H9 (cell line): Measurements from ENCODE around the gene ZNF212. TPM values are rescaled to one million over a fixed set of nuclear protein-coding genes. Genes with fewer than 3 reads are reported as not detected.
A peak's percentile ranks its signal among the peaks of the same experiment; 100 is the strongest.

Experiments used
- DNase-seq: peaks from one replicate; pipeline ENCODE4 v3.0.0-alpha.2; 2017
- H2AFZ ChIP-seq: one replicate; pipeline ENCODE4 v1.6.1; 2013; ENCODE audit warnings: mild to moderate bottlenecking, low read length, control low read depth, moderate library complexity
- H2AK5ac ChIP-seq: 2 replicates; pipeline ENCODE4 v1.6.1; 2013; ENCODE audit warnings: low read length, control low read depth, mixed read lengths; ENCODE audit not compliant: insufficient read length
- H2BK120ac ChIP-seq: one replicate; pipeline ENCODE4 v1.6.1; 2013; ENCODE audit warnings: low read depth, mild to moderate bottlenecking, low read length, control low read depth, inconsistent platforms; ENCODE audit not compliant: poor library complexity, severe bottlenecking
- H2BK12ac ChIP-seq: 2 replicates; pipeline ENCODE4 v1.6.1; 2013; ENCODE audit warnings: low read length, control low read depth, mixed read lengths, low read depth; ENCODE audit not compliant: insufficient read length
- H2BK15ac ChIP-seq: 2 replicates; pipeline ENCODE4 v1.6.1; 2013; ENCODE audit warnings: low read depth, low read length, control low read depth
- H2BK20ac ChIP-seq: one replicate; pipeline ENCODE4 v1.6.1; 2013; ENCODE audit warnings: low read depth, mild to moderate bottlenecking, low read length, control low read depth, inconsistent platforms; ENCODE audit not compliant: poor library complexity, severe bottlenecking
- H2BK5ac ChIP-seq: 2 replicates; pipeline ENCODE4 v1.6.1; 2013; ENCODE audit warnings: low read length, control low read depth, mixed read lengths; ENCODE audit not compliant: insufficient read length
- H3K14ac ChIP-seq: 2 replicates; pipeline ENCODE4 v1.6.1; 2013; ENCODE audit warnings: low read length, control low read depth; ENCODE audit not compliant: insufficient read depth
- H3K18ac ChIP-seq: 2 replicates; pipeline ENCODE4 v1.6.1; 2013; ENCODE audit warnings: low read depth, mild to moderate bottlenecking, mixed read lengths, low read length, control low read depth; ENCODE audit not compliant: insufficient read length
- H3K23ac ChIP-seq: 2 replicates; pipeline ENCODE4 v1.6.1; 2013; ENCODE audit warnings: low read length, control low read depth, mixed read lengths, low read depth; ENCODE audit not compliant: insufficient read length
- H3K23me2 ChIP-seq: 2 replicates; pipeline ENCODE4 v1.6.1; 2013; ENCODE audit warnings: low read depth, mild to moderate bottlenecking, mixed read lengths, low read length, control low read depth; ENCODE audit not compliant: insufficient read length, poor library complexity, severe bottlenecking
- H3K27ac ChIP-seq: 2 replicates; pipeline ENCODE4 v1.5.1; 2013; ENCODE audit warnings: low read length, control low read depth, mixed read lengths, low read depth; ENCODE audit not compliant: insufficient read length
- H3K27me3 ChIP-seq: 2 replicates; pipeline ENCODE4 v1.6.1; 2013; ENCODE audit warnings: low read length, control low read depth, inconsistent platforms; ENCODE audit not compliant: insufficient read depth
- H3K4ac ChIP-seq: 2 replicates; pipeline ENCODE4 v1.6.1; 2013; ENCODE audit warnings: low read depth, mild to moderate bottlenecking, control low read depth, inconsistent platforms, low read length, moderate library complexity
- H3K4me1 ChIP-seq: 2 replicates; pipeline ENCODE4 v1.6.1; 2013; ENCODE audit warnings: low read length, control low read depth, inconsistent platforms; ENCODE audit not compliant: insufficient read depth
- H3K4me2 ChIP-seq: 2 replicates; pipeline ENCODE4 v1.6.1; 2013; ENCODE audit warnings: low read length, control low read depth, mixed read lengths; ENCODE audit not compliant: insufficient read length, insufficient read depth
- H3K56ac ChIP-seq: 2 replicates; pipeline ENCODE4 v1.6.1; 2013; ENCODE audit warnings: low read depth, mild to moderate bottlenecking, mixed read lengths, low read length, control low read depth; ENCODE audit not compliant: insufficient read length
- H3K79me1 ChIP-seq: 2 replicates; pipeline ENCODE4 v1.6.1; 2013; ENCODE audit warnings: low read depth, mild to moderate bottlenecking, moderate library complexity, low read length, control low read depth, inconsistent platforms; ENCODE audit not compliant: insufficient read depth, poor library complexity, severe bottlenecking
- H3K79me2 ChIP-seq: 2 replicates; pipeline ENCODE4 v1.6.1; 2013; ENCODE audit warnings: low read length, control low read depth, inconsistent platforms; ENCODE audit not compliant: insufficient read depth
- H3K9ac ChIP-seq: 2 replicates; pipeline ENCODE4 v1.6.1; 2013; ENCODE audit warnings: low read length, control low read depth, mixed read lengths; ENCODE audit not compliant: insufficient read length; ENCODE audit errors: extremely low read depth
- H3K9me3 ChIP-seq: one replicate; pipeline ENCODE4 v1.6.1; 2013; ENCODE audit warnings: low read depth, low read length, inconsistent platforms; ENCODE audit not compliant: control insufficient read depth
- H3T11ph ChIP-seq: one replicate; pipeline ENCODE4 v1.6.1; 2013; ENCODE audit warnings: mild to moderate bottlenecking, low read length, control low read depth, inconsistent platforms
- H4K20me1 ChIP-seq: one replicate; pipeline ENCODE4 v1.6.1; 2013; ENCODE audit not compliant: control insufficient read depth, insufficient read length, insufficient read depth
- H4K5ac ChIP-seq: 2 replicates; pipeline ENCODE4 v1.6.1; 2013; ENCODE audit warnings: low read depth, mild to moderate bottlenecking, mixed read lengths, low read length, control low read depth; ENCODE audit not compliant: insufficient read length
- H4K8ac ChIP-seq: replicated peaks from 2 replicates; pipeline ENCODE4 v1.6.1; 2013; ENCODE audit warnings: low read length, control low read depth, mixed read lengths, low read depth; ENCODE audit not compliant: insufficient read length
- H4K91ac ChIP-seq: 2 replicates; pipeline ENCODE4 v1.6.1; 2013; ENCODE audit warnings: low read depth, mild to moderate bottlenecking, moderate library complexity, mixed read lengths, low read length, control low read depth; ENCODE audit not compliant: insufficient read length
- H3K27ac Mint-ChIP-seq, 3 experiments: 2 replicates in 2 of 3; 3 replicates in 1 of 3; pipeline ENCODE4 v1.8.0; 2020 to 2021; ENCODE audit warnings: mixed read lengths in 3 of 3, mild to moderate bottlenecking in 1 of 3, moderate library complexity in 1 of 3
- H3K27me3 Mint-ChIP-seq: 2 replicates; pipeline ENCODE4 v1.8.0; 2021; ENCODE audit warnings: low read depth, mild to moderate bottlenecking, moderate library complexity, mixed read lengths
- H3K36me3 Mint-ChIP-seq, 3 experiments: 2 replicates in 2 of 3; 3 replicates in 1 of 3; pipeline ENCODE4 v1.8.0; 2020 to 2021; ENCODE audit warnings: low read depth in 3 of 3, mixed read lengths in 3 of 3; ENCODE audit not compliant: insufficient read depth in 1 of 3
- H3K4me1 Mint-ChIP-seq, 2 experiments: 2 replicates each; pipeline ENCODE4 v1.8.0; 2020; ENCODE audit warnings: mixed read lengths in 2 of 2
- H3K4me3 Mint-ChIP-seq, 2 experiments: 2 replicates in 1 of 2; 3 replicates in 1 of 2; pipeline ENCODE4 v1.8.0; 2020 to 2021; ENCODE audit warnings: mild to moderate bottlenecking in 2 of 2, mixed read lengths in 2 of 2, moderate library complexity in 1 of 2
- H3K9me3 Mint-ChIP-seq, 2 experiments: 2 replicates in 1 of 2; 3 replicates in 1 of 2; pipeline ENCODE4 v1.8.0; 2020; ENCODE audit warnings: mild to moderate bottlenecking in 2 of 2, mixed read lengths in 2 of 2, moderate library complexity in 1 of 2
- CTCF ChIP-seq: fragments of 200-600 bp; sonication (generic); conservative IDR thresholded peaks from 3 replicates; pipeline ENCODE4 v1.8.0; 2021; ENCODE audit warnings: antibody characterized with exemption, mild to moderate bottlenecking
- whole genome bisulfite sequencing: extraction: QIAGEN DNeasy Blood & Tissue Kit; methylation state at CpG from one replicate; pipeline ENCODE4 v1.1.7; 2013; ENCODE audit warnings: missing lambda C conversion rate, low lambda C conversion rate, mixed read lengths; ENCODE audit not compliant: insufficient read length; ENCODE audit errors: extremely low coverage; 5-methylcytosine and 5-hydroxymethylcytosine counted together
- total RNA-seq: library from RNA; stranded (reverse); gene quantifications from 2 replicates; pipeline ENCODE4 v1.2.1, GENCODE V29; 2021

ZNF212 gene
- total RNA-seq, 1 experiment from 2014 or later = 21.1 TPM

GRCh38 chr7:149300620-149301285 is 61.3 kb downstream of the ZNF212 start:
- Mint-ChIP-seq H3K4me3 (no peak overlapping the region), H3K27ac (0 out of 7 replicates have a peak overlapping the region, but pooled peaks of 1 of the 3 experiments have one; percentile 30), H3K36me3 (no peaks in the 10 kb centered on the region; a peak in 3 of 7 replicates), H3K4me1 (peaks cover 11 to 12% of the 10 kb centered on the region in 2 experiments), H3K27me3 (peaks cover 6% of the 10 kb centered on the region), H3K9me3 (peaks cover 6 to 8% of the 10 kb centered on the region in 2 experiments; a peak in 3 of 5 replicates)
- Histone ChIP-seq H3K4me2 (no peak overlapping the region), H2BK120ac (no peak overlapping the region), H2AFZ (no peak overlapping the region), H2BK20ac (no peak overlapping the region), H3K23ac (no peak overlapping the region), H4K91ac (no peak overlapping the region), H2BK12ac (no peak overlapping the region), H4K5ac (no peak overlapping the region), H3K79me2 (no peaks in the 10 kb centered on the region), H3K4ac (no peak overlapping the region), H3K79me1 (no peaks in the 10 kb centered on the region), H4K8ac (no peak overlapping the region), H2BK15ac (no peak overlapping the region), H2BK5ac (no peak overlapping the region), H3K23me2 (no peaks in the 10 kb centered on the region), H3K56ac (no peak overlapping the region), H3K14ac (no peak overlapping the region), H3T11ph (no peak overlapping the region), H3K18ac (no peak overlapping the region), H4K20me1 (no peaks in the 10 kb centered on the region), H2AK5ac (no peak overlapping the region), H3K9ac (no peak overlapping the region), H3K27me3 (no peaks in the 10 kb centered on the region), H3K27ac (no peak overlapping the region), H3K9me3 (peaks cover 11% of the 10 kb centered on the region), H3K4me1 (peaks cover 3% of the 10 kb centered on the region; the same call in 1 of the 2 replicates)
- TF ChIP-seq CTCF = no peak
- no CpG with 5 or more reads among the region's 8 CpGs for WGBS
- DNase-seq = no peak
